Heart left ventricle (tissue), 13 donors: Measurements from ENCODE around the gene CAMK2D.

ENCODE experiments used
- POLR2A ChIP-seq, 2 donors: fragments of 450-650 bp; IDR thresholded peaks; one replicate each; pipeline ENCODE4 v1.6.1; 2017; ENCODE audit warnings: antibody characterized with exemption in 2 of 2, mild to moderate bottlenecking in 2 of 2, moderate library complexity in 2 of 2
- TF ChIP-seq, protein P1 (sequence below), 12 donors: fragments of 200-600 bp; sonication (generic) in 4 of 12; IDR thresholded peaks; one replicate each; pipeline versions ENCODE4 v1.5.0 to v1.8.0; 2018 to 2022; ENCODE audit warnings: antibody characterized with exemption in 12 of 12, mild to moderate bottlenecking in 5 of 12
- donor health status: ischemic (EF 13 %, LVEDD 7.1; RV severe dilation, severe dysfunction).
- donor health status: DM: no; HTN: yes; CAD: no.
- donor health status: DM: no; HTN: no; CAD: no.
- donor health status: ischemic (EF 25% LVEDD 6.9; RV normal size, moderate dysfunction).
- donor health status: ischemic (EF 25% LVEDD 5.7; RV mildly dilated, moderate dysfunction).
- donor health status: ischemic (EF 35%, LVEDD 5.7; RV mildly dilated, moderate dysfunction).
- donor health status: nonischemic (EF 11% LVEDD 7.7; RV severe dilation, severe dysfunction).
- donor health status: DM: yes; HTN: yes; CAD: no.
- donor health status: PGD.
- donor health status: ischemic (EF 29% LVEDD 5.4; RV normal size, mild dysfunction).
- donor health status: nonischemic (EF 23%, LVEDD 6.1; RV moderate dilation, normal function).

DNA sequence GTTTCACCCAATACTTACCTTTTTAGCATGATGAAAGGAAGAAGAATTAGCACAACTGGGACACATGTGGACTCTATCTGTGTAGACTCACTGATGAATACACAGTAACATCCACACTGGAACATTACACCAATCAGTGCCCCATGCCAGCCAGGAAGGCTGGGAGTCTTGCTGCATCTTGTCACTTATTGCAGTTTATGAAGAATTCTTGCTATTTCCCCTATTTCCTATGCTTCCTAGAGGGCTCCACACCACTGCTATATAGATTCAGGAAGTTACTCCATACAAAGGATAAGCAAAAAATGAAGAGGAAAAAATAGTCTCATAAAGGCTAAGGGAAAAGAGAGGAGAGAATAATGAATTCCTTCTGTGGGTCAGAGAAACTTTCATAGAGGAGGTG, 201.0 kb downstream of the CAMK2D start:
- TF ChIP-seq, protein P1, sequence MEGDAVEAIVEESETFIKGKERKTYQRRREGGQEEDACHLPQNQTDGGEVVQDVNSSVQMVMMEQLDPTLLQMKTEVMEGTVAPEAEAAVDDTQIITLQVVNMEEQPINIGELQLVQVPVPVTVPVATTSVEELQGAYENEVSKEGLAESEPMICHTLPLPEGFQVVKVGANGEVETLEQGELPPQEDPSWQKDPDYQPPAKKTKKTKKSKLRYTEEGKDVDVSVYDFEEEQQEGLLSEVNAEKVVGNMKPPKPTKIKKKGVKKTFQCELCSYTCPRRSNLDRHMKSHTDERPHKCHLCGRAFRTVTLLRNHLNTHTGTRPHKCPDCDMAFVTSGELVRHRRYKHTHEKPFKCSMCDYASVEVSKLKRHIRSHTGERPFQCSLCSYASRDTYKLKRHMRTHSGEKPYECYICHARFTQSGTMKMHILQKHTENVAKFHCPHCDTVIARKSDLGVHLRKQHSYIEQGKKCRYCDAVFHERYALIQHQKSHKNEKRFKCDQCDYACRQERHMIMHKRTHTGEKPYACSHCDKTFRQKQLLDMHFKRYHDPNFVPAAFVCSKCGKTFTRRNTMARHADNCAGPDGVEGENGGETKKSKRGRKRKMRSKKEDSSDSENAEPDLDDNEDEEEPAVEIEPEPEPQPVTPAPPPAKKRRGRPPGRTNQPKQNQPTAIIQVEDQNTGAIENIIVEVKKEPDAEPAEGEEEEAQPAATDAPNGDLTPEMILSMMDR (IDR thresholded peaks at IDR 0.05) = no peak
- TF ChIP-seq POLR2A (IDR thresholded peaks at IDR 0.05) = no peak
